Stimulated activated CD4-positive, alpha-beta T cell treated with anti-CD3 and anti-CD28 coated beads, Interleukin-15, amount 100 ng/mL, for 24 hours (primary cell): ENCODE results near the gene PLEKHA5.
"Not testable (repeated sequence)": the region's sequence is repeated elsewhere in the genome, so short reads cannot be mapped to it uniquely, and the experiment has no call there.

Experiments used
- DNase-seq: peaks from one replicate; pipeline ENCODE4 v3.0.0-alpha.2; 2020

The PLEKHA5 gene, protein sequence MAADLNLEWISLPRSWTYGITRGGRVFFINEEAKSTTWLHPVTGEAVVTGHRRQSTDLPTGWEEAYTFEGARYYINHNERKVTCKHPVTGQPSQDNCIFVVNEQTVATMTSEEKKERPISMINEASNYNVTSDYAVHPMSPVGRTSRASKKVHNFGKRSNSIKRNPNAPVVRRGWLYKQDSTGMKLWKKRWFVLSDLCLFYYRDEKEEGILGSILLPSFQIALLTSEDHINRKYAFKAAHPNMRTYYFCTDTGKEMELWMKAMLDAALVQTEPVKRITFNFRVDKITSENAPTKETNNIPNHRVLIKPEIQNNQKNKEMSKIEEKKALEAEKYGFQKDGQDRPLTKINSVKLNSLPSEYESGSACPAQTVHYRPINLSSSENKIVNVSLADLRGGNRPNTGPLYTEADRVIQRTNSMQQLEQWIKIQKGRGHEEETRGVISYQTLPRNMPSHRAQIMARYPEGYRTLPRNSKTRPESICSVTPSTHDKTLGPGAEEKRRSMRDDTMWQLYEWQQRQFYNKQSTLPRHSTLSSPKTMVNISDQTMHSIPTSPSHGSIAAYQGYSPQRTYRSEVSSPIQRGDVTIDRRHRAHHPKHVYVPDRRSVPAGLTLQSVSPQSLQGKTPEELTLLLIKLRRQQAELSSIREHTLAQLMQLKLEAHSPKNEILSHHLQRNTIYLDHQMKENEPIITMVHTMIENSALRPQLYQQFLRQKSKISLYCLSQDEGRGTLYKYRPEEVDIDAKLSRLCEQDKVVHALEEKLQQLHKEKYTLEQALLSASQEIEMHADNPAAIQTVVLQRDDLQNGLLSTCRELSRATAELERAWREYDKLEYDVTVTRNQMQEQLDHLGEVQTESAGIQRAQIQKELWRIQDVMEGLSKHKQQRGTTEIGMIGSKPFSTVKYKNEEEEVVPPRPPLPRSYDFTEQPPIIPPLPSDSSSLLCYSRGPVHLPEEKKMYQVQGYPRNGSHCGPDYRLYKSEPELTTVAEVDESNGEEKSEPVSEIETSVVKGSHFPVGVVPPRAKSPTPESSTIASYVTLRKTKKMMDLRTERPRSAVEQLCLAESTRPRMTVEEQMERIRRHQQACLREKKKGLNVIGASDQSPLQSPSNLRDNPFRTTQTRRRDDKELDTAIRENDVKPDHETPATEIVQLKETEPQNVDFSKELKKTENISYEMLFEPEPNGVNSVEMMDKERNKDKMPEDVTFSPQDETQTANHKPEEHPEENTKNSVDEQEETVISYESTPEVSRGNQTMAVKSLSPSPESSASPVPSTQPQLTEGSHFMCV

DNA sequence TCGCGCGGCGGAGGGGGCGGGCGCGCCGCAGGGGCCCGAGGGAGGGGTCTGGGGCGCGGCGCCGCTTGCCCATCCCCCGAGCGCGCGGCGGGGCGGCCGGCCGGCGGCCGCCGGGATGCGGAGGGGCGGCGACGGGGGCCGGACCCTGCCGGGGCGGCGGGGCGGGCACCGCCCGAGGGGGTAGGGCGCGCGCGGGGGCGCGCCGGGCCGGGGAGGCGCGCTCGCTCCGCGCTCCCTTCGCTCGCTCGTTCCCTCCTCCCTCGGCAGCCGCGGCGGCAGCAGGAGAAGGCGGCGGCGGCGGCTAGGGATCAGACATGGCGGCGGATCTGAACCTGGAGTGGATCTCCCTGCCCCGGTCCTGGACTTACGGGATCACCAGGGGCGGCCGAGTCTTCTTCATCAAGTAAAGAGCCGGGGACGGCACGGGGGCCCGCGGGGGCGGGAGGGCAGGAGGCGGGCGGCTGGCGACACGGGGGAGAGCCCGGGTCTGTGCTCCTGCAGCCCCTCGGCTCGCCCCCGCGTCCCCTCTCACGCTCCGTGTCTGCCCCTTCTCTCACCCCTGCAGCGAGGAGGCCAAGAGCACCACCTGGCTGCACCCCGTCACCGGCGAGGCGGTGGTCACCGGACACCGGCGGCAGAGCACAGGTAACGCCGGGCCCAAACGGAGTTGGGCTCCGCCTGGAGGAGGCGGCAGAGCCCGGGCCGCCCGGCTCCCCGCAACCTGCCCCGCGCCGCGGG, at the start of gene PLEKHA5:
Gene PLEKHA5, plus strand, starts transcription at position 248 of the 738 bp plus-strand sequence. Its CDS starts 67 bp downstream, at position 315.
- peak; percentile 53 for DNase-seq

DNA sequence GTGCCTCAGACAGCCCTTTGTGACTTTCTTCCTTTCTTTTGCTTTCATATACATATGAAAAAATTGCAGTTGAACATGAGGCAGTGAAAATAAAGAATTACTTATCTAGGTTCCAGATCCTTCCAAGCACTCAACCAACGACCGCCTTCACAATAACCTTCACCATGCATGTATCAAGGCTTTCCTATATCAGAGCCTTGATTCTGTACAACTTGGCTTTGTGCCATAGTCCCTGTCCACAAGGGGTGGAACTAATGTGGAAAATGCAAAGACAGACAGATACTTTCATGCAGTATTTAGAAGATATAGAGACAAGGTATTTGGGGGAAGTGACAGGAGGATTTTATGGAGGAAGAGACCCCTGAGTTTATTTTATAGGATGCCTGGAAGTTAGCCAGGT, 48.6 kb upstream of the PLEKHA5 start:
- DNase-seq: no peak

DNA sequence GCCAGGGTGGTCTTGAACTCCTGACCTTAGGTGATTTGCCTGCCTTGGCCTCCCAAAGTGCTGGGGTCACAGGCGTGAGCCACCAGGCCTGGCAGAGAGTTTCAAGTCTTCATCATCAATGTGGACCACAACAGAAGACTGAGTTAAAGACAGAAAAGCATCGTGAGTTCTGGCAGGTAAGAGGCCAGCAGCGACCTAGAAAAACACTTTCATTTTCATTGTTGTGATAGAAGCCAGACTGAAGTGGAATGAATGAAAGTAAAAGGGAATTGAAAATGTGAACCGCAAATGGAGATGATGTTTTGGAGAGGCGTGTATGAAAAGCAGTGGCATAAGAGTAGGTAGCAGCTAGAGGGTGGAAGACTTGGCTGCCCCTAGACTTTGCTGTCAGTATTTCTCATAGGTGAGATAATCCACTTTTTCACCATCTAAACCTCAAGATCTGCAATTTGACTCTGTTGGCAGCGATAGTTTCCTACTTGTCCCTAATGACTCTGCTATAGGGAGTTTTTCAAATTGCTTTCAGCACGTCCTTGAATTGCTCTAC, 47.1 kb upstream of the PLEKHA5 start:
- no peak for DNase-seq

DNA sequence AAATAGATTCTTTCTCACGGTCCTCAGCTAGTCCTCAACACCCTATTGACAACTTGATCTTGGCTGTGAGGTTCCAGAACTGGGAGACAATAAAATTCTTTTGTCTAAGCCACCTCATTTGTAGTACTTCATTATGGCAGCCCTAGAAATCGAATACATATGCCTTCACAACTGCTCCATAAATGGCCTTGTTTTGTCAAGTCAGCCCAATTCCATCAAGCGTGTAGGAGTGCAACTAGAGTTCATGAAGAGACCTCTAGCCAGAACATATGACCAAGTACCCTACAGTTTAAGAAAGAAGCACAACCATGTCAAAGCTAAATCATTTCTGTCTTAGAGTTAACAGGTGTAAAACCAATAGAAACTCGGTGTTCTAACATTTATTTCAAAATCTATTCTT, 45.0 kb upstream of the PLEKHA5 start:
- no peak for DNase-seq

DNA sequence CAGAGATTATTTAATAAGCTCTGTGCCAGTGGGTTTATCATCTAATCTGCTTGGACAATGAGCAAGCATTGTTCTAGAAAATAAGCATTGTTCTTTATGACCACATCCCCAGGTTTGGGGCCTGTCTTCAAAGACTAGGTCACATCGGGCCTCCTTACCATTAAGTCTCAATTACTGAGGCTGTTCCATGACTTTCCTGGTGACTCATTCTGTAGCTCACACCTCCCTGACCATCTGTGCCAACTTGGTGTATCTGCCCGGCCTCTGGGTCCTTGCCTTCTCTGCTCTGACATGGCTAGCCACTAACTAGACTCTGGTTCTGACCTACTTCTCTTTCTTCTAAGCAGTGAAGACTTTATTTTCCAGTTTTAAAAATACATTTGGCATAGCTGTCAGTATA, 44.4 kb upstream of the PLEKHA5 start:
- DNase-seq: no peak

DNA sequence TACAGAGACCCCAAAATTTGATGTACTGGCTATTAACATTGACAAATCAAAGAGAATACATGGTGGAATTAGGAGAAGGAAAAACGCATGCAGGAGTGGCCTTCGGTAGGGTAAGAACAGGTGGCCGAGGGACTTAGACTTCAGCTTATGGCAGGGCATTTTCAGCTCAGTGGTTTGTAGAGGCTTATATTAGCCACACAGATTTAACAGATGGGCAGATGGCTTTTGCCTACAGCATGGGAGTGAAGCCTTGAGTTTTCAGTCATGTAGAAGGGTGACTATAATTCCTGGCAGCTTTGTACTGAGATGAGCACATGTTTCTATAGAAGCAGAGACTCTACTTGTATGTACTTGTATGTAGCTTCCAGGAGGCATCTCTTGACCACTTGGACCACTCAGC, 40.9 kb upstream of the PLEKHA5 start:
- no peak for DNase-seq

DNA sequence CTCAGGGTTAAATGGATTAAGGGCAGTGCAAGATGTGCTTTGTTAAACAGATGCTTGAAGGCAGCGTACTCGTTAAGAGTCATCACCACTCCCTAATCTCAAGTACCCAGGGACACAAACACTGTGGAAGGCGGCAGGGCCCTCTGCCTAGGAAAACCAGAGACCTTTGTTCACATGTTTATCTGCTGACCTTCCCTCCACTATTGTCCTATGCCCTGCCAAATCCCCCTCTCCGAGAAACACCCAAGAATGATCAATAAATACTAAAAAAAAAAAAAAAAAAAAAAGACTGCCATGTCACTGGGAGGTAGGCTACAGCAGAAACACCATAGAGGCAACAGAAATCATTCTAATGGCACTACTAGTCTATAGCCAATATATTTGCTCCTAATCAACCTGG, 37.1 kb upstream of the PLEKHA5 start:
- DNase-seq: not testable (repeated sequence)

DNA sequence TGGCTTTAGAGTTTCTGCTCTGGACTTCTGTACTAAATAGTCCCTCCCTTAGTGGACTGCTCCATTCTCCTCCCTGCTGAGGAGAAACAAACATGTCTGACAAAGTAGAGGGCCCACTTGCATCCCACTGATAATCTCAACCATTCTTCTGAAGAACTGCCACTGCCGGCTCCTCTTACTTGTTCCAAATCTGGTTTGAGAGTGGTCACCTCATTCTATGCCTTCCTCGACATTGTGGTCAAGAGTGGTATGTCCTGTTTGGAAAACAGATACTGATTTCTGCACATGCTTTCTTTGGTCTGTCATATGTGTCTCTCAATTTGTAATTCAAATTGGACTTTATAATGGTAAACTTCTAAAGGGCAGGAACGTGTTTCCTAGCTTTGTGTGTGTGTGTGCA, 36.3 kb upstream of the PLEKHA5 start:
- no peak for DNase-seq

DNA sequence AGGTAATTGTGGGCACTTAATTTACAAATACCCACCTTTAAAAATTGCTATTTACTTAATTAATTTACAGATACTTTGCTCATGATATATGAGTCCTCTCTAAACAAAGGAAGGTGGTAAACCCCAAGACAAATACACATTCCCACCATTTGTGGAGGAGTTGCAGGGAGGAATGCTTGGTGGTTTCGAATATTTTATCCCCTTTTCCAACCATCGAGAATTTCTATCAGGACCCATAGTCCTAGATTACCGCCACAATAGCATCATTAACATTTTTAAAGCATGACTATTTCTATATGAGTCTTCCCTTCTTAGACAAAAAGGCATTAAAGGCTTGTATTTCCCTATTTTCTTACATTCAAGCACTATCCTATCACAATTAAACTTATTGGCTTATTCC, 34.2 kb upstream of the PLEKHA5 start:
- DNase-seq: no peak

DNA sequence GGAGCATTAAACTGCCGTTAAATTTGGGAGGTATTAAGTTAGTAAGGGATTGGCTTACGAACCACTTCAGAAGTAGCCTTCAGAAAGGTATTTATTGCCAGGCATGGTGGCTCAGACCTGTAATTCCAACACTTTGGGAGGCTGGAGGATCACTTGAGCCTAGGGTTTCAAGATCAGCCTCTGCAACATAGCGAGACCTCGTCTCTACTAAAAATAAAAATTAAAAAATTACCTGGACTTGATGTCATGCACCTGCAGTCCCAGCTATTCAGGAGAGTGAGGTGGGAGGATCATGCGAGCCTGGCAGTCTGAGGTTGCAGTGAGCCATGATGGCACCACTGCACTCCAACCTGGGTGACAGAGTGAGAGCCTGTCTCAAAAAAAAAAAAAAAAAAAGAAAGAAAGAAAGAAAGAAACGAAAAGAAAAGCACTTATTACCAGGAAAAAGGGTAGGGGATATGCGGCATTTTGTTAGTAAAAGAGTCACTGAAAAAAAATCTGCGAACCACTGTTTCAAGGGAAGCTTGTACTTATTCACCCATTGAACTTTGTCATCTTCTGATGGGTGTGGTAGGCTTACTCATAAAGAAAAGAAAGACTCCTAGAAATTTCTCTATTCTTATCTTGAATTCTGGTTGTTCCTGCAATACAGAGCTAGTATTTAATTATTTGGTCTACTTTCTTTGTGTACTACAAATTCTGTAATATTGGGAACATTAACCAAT, 33.6 kb upstream of the PLEKHA5 start:
- DNase-seq: no peak

DNA sequence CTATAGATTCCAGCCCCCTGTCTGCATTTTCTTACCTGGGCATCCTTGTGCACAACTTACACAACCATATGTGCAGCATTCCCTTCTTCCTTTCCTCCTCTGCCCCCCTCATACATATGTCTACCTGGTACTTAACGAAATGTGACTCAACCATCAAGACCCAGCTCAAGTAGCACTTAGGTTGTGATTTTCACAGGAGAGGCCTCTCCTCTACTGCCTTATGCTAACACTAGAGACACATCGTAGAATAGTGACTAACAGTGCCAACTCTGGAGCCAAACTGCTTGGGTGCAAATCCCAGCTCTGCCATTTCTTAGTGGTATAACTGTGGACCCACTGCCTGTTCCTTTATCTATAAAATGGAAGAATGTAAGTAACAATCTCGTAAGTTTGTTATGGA, 24.1 kb upstream of the PLEKHA5 start:
- DNase-seq: no peak

DNA sequence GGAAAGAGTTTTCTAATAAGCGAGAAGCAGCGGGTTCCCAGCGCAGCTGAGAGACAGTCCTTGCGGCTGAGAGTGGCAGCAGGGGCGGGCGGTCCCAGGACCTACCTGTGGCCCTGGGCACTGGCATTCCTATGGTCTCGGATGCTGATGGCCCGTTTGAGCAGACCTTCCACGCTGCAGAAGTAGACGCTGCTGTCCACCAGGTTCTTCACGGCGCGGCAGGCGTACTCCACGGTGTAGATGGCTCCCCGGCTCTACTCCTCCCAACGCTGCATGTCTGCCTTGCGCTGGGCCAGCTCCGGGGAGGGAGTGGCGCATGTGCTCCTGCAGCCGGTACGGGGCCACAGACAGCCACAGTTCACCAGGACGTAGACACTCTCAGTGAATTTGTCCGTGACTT, 21.8 kb upstream of the PLEKHA5 start:
- DNase-seq: no peak

DNA sequence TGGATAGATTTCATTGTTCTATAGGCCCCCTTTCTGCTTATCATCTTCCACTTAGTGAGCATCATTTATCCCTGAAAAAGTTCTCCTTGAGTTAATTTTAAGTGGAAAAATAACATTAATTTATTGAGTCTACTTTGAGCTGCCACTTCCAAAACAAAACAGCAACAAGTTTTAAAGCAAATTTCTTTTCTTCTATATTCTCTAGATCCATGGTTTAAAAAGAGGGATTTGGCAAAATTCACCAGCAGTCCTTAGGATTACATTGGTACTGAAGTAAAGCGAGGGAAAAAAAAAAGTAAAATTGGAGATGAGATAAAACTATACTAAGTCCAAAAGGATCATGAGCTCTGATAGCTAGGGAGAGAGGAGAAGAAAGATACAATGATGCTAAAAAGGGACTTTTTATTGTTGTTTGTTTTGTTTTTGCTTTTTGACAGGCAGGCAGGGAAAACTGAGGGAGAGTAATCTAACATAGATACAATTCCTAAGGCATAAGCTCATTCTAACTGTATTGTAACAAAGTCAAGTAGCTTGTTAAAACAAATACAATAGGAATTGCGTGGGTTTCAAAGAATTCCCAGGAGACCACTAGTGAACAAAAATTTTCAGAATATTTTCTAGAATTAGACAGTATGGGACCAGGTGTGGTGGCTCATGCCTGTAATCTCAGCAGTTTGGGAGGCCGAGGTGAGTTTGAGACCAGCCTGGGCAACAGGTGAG, 19.2 kb upstream of the PLEKHA5 start:
- DNase-seq: no peak

DNA sequence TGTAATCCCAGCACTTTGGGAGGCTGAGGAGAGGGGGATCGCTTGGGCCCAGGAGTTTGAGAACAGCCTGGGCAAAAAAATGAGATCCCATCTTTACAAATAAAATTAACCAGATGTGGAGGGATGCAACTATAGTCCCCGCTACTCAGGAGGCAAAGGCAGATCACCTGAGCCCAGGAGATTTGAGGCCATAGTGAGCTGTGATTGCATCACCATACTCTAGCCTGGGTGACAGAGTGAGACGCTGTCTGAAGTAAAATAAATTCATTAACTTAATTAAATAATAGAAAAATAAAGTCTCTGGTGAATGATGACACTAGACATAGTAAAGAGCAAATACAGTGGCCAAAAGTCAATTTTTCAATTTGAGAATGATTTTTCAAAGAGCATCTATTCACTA, 16.1 kb upstream of the PLEKHA5 start:
- no peak for DNase-seq

DNA sequence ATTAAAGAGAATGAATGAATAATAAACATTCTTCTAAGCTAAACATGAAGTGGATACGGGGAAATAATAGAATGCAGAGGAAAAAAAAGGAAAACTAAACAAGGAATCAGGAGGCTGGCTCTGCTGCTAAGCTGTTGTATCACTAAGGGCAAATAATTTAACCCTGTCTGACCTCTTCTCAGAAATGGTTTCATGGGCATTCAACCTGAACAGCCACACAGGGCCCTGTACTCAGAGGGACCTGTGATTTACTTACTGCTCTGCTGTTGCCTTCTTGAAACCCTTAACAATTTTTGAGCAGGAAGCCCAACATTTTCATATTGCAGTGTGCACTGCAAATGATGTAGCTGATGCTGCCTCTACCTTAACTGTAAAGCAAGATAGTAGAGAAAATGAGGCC, 14.2 kb upstream of the PLEKHA5 start:
- DNase-seq: no peak

DNA sequence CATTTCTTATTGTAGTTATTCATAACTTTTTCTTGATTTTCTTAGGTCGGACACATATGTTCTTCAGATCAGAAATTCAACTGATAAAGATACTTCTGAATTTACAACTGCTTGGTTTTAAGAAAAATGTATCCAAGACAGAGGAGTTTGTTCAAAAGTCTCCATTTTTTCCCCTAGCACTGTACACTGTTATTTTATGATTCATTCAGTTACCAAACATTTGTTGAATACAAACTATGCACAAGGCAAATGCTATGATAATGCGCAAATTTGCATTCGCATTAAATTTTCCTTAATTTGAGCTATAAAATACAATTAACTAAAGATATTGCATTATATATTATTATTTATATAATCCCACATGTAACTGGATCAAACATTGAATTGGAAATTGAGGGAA, 10.1 kb upstream of the PLEKHA5 start:
- DNase-seq: no peak

DNA sequence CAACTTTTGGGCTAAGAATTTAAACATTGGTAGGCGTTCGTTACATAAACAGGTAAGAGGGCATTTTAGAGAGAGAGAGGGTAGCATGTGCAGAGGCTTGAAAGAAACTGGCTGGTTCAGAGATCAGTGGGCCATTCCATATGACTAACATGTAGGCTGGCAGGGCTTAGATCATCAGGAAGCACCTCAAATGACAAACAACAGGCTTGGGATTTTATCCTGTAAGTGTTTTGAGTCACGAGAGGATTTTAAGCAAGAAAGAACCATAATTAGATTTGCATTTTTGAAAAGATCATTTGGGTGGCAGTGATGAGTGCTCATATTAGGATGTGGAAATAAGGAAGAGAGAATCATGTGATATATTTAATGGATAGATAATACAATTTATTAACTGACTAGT, 8.7 kb upstream of the PLEKHA5 start:
- DNase-seq: no peak

DNA sequence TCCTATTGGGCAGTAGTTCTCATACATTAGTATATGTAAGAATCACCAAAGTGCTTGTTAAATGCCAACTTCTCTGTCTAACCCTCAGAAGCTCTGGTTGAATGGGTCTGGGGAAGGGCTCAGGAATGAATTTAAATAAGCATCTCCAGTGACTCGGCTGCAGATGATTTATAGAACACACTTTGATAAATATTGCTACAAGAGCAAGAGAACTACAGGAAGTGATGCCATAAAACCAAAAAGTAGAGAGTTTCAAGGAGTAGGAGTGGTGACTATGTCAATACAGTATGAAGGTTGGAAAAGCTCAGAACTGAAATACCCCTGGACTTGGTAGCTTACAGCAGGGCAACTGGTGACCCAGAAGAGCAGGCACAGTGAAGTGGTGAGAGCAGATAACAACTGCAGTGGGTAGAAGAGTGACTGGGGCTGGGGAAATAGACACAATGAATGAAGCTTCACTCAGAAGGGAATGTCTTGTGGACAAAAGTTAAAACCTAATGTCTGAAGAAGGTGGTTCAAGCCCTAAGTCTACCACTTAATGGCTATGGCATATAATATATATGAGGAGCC, 8.0 kb upstream of the PLEKHA5 start:
- no peak for DNase-seq

DNA sequence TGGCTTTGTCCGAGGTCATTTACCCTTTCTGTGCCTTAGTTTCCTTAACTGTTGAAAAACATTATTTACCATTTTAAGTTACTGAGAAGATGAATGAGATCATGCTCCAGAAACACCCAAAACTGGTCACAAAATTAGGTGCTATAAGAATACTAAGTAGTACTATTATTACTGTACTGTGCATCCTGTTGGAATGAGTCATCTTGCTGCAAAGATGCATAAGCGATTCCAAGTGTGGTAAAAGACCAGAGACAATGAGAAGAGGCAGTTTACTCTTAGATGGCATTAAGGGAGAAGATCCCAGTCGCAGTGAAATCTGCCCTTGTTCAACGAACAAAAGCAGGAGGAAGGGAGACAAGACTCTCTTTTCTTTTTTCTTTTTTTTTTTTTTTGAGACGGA, 4.2 kb upstream of the PLEKHA5 start:
- no peak for DNase-seq

DNA sequence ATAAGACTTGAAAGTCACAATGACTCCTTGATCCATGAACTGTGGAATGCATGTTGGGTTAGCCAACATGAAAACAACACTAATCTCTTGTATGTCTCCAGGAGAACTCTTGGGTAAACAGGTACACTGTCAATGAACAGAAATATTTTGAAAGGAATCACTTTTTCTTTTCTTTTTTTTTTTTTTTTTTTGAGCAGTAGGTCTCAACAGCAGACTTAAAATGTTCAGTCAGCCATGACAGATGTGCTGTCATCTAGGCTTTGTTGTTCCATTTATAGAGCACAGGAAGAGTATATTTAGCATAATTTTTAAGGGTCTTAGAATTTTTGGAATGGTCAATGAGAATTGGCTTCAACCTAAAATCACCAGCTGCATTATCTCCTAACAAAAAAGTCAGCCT, 2.3 kb upstream of the PLEKHA5 start:
- DNase-seq: no peak

DNA sequence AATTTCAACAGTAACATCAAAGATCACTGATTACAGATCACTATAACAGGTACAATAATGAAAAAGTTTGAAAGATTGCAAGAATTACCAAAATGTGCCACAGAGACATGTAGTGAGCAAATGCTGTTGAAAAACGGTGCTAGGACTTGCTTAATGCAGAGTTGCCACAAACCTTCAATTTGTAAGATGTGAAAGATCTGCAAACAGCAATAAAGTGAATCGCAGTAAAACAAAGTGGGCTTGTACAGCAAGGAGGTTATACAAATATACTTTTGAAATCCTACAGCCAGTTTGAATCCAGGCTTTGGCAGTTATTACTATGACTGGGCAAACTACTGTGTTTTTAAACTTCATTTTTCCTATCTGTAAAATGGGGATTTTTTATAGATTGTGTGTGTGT, 1.0 kb upstream of the PLEKHA5 start:
- DNase-seq: no peak
